ENCODE measurements around the gene CR2. TPM values are rescaled to one million over a fixed set of nuclear protein-coding genes. Genes with fewer than 3 reads are reported as not detected.

CR2 gene
- total RNA-seq, 4 donors from 2014 or later, result not detected

- no peak overlapping the region for H3K4me3 ChIP-seq
- H3K36me3 ChIP-seq, result no peaks in the 10 kb centered on the region
- no peak overlapping the region for H3K27ac ChIP-seq
- WGBS, 2 donors, result 51 to 55% methylated on average over 26 to 27 of the region's 28 CpGs
- TF ChIP-seq EP300 (IDR thresholded peaks at IDR 0.05), result no peak
- no peak for TF ChIP-seq CTCF (IDR thresholded peaks at IDR 0.05)
- no peak for TF ChIP-seq POLR2A (IDR thresholded peaks at IDR 0.05)
- peaks cover 0 to 19% (median 1%) of the 10 kb centered on the region in 4 donors for H3K9me3 ChIP-seq
- H3K27me3 ChIP-seq, result no peaks in the 10 kb centered on the region
- no peaks in the 10 kb centered on the region for H3K4me1 ChIP-seq
- DNase-seq (ENCODE audit: low spot score in 2 of 2), result no peak
Observed at GRCh38 chr1:207423560-207424292, 30.4 kb upstream of the CR2 start.

GRCh38 chr1:207424570-207425131 lies 29.5 kb upstream of the CR2 start:
- no peak for DNase-seq (ENCODE audit: low spot score in 2 of 2)
- Histone ChIP-seq H3K36me3 (no peaks in the 10 kb centered on the region), H3K9me3 (peaks cover 0 to 16% (median under 1%) of the 10 kb centered on the region in 4 donors), H3K27me3 (no peaks in the 10 kb centered on the region), H3K27ac (no peak overlapping the region), H3K4me1 (no peaks in the 10 kb centered on the region), H3K4me3 (no peak overlapping the region)
- TF ChIP-seq CTCF (IDR thresholded peaks at IDR 0.05) (no peak), POLR2A (IDR thresholded peaks at IDR 0.05) (no peak), EP300 (IDR thresholded peaks at IDR 0.05) (no peak)
- 68 to 78% methylated on average over 15 to 16 of the region's 17 CpGs for WGBS, 2 donors

DNA sequence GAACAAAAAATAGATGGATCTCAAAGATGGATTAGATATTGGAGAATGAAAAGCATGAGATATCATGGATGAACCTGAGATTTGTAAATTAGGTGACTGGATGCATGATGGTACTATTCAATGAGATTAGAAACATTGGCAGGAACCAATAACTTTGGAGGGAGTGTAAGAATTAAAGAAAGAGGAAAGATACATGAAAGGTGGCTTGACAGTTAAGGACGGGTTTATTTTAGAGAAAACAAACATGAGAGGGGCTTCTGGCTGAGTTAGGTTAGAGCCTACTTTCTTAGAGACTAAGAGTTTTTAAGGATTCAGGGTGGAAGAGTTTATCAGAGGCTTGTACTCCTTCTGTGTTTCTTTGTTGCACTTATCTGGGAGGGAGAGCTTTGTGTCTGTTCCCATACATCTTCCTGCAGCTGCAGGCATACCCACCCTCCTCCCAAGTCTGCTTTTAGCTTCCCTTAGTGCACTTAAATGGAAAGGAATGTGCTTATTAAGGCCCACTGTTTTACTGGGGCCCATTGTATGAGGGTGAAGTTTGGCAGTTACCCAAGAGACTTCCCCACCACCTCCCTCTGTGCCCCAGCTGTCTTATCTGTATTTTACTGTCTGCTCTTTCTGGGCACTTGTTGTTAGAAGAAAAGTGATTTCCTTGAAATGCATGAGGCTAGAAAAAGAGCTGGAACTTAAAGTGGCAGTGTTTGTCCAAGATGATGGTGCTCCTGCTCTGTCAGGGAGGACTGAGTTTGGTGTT lies 26.1 kb upstream of the CR2 start:
- no peaks in the 10 kb centered on the region for H3K36me3 ChIP-seq
- H3K9me3 ChIP-seq, result no peaks in the 10 kb centered on the region
- H3K27me3 ChIP-seq, result no peaks in the 10 kb centered on the region
- TF ChIP-seq POLR2A (IDR thresholded peaks at IDR 0.05), result no peak
- TF ChIP-seq EP300 (IDR thresholded peaks at IDR 0.05), result no peak
- TF ChIP-seq CTCF (IDR thresholded peaks at IDR 0.05), result no peak
- H3K4me1 ChIP-seq, result no peaks in the 10 kb centered on the region
- H3K4me3 ChIP-seq, result no peak overlapping the region
- no peak for DNase-seq (ENCODE audit: low spot score in 2 of 2)
- H3K27ac ChIP-seq, result no peak overlapping the region
- WGBS, 2 donors, result 84 to 88% methylated on average over 1 of the region's 1 CpG

- no peak for DNase-seq (ENCODE audit: low spot score in 2 of 2)
- Histone ChIP-seq H3K4me1 (no peaks in the 10 kb centered on the region), H3K27me3 (no peaks in the 10 kb centered on the region), H3K9me3 (no peaks in the 10 kb centered on the region), H3K36me3 (no peaks in the 10 kb centered on the region), H3K4me3 (no peak overlapping the region), H3K27ac (no peak overlapping the region)
- TF ChIP-seq EP300 (IDR thresholded peaks at IDR 0.05), result no peak
- TF ChIP-seq POLR2A (IDR thresholded peaks at IDR 0.05), result no peak
- TF ChIP-seq CTCF (IDR thresholded peaks at IDR 0.05), result no peak
- 87% methylated on average over 2 of the region's 2 CpGs for WGBS, 2 donors
Observed at GRCh38 chr1:207428783-207429182, 25.3 kb upstream of the CR2 start.

- WGBS, 2 donors, result 61 to 65% methylated on average over 2 of the region's 2 CpGs
- Histone ChIP-seq H3K9me3 (no peaks in the 10 kb centered on the region), H3K36me3 (no peaks in the 10 kb centered on the region), H3K4me1 (no peaks in the 10 kb centered on the region), H3K27me3 (no peaks in the 10 kb centered on the region), H3K4me3 (no peak overlapping the region), H3K27ac (no peak overlapping the region)
- TF ChIP-seq CTCF (IDR thresholded peaks at IDR 0.05), result no peak
- TF ChIP-seq POLR2A (IDR thresholded peaks at IDR 0.05), result no peak
- no peak for TF ChIP-seq EP300 (IDR thresholded peaks at IDR 0.05)
- no peak for DNase-seq (ENCODE audit: low spot score in 2 of 2)
Observed at GRCh38 chr1:207429963-207430362, 24.2 kb upstream of the CR2 start.

Data from tibial nerve (tissue), 4 donors.